Thoracic aorta (tissue), 2 donors: ENCODE results near the gene RBBP8NL. TPM values are rescaled to one million over a fixed set of nuclear protein-coding genes. Genes with fewer than 3 reads are reported as not detected.

Source experiments
- ATAC-seq: fragments of 150-250 bp; one replicate; pipeline ENCODE4 v1.8.0; 2017; ENCODE audit warnings: low read depth; ENCODE audit not compliant: insufficient number of reproducible peaks, low FRiP score
- DNase-seq: peaks from one replicate; pipeline ENCODE4 v3.0.0-alpha.2; 2020; ENCODE audit warnings: low spot score
- H3K27ac ChIP-seq, 2 donors: fragments of 200-600 bp; sonication (generic); 1 replicate in 1 of 2; 2 replicates in 1 of 2; pipeline ENCODE4 v1.5.1; 2016; ENCODE audit warnings: mild to moderate bottlenecking in 2 of 2, moderate library complexity in 2 of 2
- H3K27me3 ChIP-seq: fragments of 200-600 bp; sonication (generic); replicated peaks from 2 replicates; pipeline ENCODE4 v1.6.0; 2016; ENCODE audit warnings: mild to moderate bottlenecking; ENCODE audit not compliant: insufficient read depth
- H3K36me3 ChIP-seq: fragments of 200-600 bp; sonication (generic); one replicate; pipeline ENCODE4 v1.5.1; 2016
- H3K4me1 ChIP-seq, 2 donors: fragments of 200-600 bp; sonication (generic); 1 replicate in 1 of 2; 2 replicates in 1 of 2; pipeline versions ENCODE4 v1.5.1 to v1.6.0; 2016; ENCODE audit warnings: low read depth in 2 of 2, mild to moderate bottlenecking in 1 of 2; ENCODE audit not compliant: control insufficient read depth in 1 of 2
- H3K4me3 ChIP-seq: fragments of 200-600 bp; sonication (generic); 2 replicates; pipeline ENCODE4 v1.5.1; 2016; ENCODE audit warnings: mild to moderate bottlenecking
- H3K9me3 ChIP-seq: fragments of 200-600 bp; sonication (generic); 2 replicates; pipeline ENCODE4 v1.5.1; 2016
- CTCF ChIP-seq: fragments of 200-600 bp; sonication (generic); IDR thresholded peaks from one replicate; pipeline ENCODE4 v1.5.1; 2019; ENCODE audit warnings: antibody characterized with exemption
- total RNA-seq, 2 donors: library from RNA; depleted of rRNA; stranded (reverse); fragments of >200 nt; gene quantifications; one replicate each; pipeline versions ENCODE4 v1.1.0 to v1.2.3, GENCODE V29; 2016

Gene RBBP8NL
- total RNA-seq, 2 donors from 2014 or later: not detected

DNA sequence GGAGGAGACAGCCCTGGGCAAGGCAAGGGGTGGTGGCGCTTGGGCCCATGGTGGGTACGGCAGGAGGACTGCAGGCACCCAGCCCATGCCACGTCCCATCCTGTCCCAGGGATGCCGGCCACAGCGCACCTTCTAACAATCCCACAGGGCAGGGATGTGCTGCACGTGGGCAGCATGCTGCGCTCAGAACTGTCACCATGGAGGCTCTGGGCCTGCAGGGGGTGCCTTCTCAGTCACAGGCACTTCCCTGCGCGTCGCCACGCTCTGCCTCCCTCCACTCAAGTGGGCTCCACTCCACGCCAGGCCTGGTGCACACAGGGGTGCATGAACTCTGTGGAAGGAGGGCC, 22.6 kb downstream of the RBBP8NL start:
- Histone ChIP-seq H3K4me3 (no peak overlapping the region), H3K36me3 (no peaks in the 10 kb centered on the region), H3K4me1 (peaks cover 12 to 23% of the 10 kb centered on the region in 2 donors), H3K9me3 (no peaks in the 10 kb centered on the region), H3K27ac (no peak overlapping the region), H3K27me3 (no peaks in the 10 kb centered on the region)
- no peak for ATAC-seq
- no peak for TF ChIP-seq CTCF
- no peak for DNase-seq

DNA sequence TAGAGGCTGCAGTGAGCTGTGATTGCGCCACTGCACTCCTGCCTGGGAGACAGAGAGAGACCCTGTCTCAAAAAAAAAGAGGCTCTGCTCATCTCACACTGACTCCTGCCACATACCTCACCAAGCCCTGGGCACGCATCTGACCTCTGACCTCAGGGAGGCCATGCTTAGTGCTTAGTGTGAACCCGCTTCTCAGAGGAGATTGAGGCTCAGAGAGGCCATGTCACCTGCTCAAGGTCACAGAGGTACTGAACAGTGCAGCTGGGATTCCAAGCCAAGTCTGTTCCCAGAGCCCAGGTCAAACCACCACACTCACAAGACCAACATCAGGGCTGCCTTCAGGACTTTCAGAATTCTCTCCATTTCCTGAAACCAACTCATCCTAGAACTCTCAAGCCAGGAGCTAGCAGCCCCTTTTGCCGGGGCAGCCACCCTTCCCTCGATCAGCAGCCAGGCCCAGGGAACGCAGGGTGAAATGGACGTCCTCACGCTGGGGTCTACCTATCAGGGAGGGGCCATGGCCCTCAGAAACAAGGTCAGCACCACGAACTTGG, 23.1 kb downstream of the RBBP8NL start:
- Histone ChIP-seq H3K4me3 (no peak overlapping the region), H3K36me3 (no peaks in the 10 kb centered on the region), H3K9me3 (no peaks in the 10 kb centered on the region), H3K4me1 (peaks cover 12 to 23% of the 10 kb centered on the region in 2 donors), H3K27ac (no peak overlapping the region), H3K27me3 (no peaks in the 10 kb centered on the region)
- DNase-seq: no peak
- no peak for ATAC-seq
- TF ChIP-seq CTCF: no peak

GRCh38 chr20:62403331-62403730, 24.0 kb downstream of the RBBP8NL start:
- Histone ChIP-seq H3K27ac (no peak overlapping the region), H3K4me1 (peaks cover 12 to 23% of the 10 kb centered on the region in 2 donors), H3K36me3 (no peaks in the 10 kb centered on the region), H3K4me3 (no peak overlapping the region), H3K27me3 (no peaks in the 10 kb centered on the region), H3K9me3 (no peaks in the 10 kb centered on the region)
- no peak for TF ChIP-seq CTCF
- DNase-seq (no peak), ATAC-seq (no peak)

DNA sequence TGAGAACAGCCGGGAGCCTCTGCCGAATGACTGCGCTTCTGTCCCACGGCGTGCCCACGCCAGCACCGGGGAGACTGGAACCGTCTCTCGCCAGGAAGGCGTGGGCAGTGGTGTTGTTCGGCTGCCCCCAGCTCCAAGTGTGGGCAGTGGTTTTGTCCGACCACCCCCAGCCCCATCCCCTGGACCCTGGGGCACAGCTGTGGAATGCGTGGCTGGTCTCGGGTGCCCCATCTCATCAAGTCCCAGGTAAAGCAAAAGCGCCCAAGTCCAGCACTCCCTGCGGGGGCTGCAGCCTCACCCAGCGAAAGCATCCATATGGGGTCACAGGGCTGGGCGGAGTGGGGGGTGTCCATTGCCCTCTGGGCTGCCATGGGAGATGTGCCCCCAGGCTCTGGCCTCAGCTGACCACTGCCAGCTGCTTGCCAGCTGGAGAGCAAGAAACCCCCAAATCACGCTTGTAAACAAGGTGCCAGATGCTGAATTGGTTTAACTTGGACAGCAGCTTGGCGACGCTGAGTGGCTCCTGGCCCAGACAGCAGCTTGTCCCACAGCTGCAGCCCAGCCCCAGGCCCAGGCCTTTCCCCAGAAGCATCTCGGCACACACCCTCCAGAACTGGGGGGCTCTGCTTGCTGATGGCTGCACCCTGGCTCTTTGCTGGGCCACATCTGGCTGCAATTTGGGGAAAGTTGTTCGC, 24.7 kb downstream of the RBBP8NL start:
- peaks cover 12 to 22% of the 10 kb centered on the region in 2 donors for H3K4me1 ChIP-seq
- DNase-seq: no peak
- H3K4me3 ChIP-seq: no peak overlapping the region
- no peak for ATAC-seq
- no peak overlapping the region for H3K27ac ChIP-seq
- no peaks in the 10 kb centered on the region for H3K27me3 ChIP-seq
- H3K36me3 ChIP-seq: no peaks in the 10 kb centered on the region
- H3K9me3 ChIP-seq: no peaks in the 10 kb centered on the region
- no peak for TF ChIP-seq CTCF

DNA sequence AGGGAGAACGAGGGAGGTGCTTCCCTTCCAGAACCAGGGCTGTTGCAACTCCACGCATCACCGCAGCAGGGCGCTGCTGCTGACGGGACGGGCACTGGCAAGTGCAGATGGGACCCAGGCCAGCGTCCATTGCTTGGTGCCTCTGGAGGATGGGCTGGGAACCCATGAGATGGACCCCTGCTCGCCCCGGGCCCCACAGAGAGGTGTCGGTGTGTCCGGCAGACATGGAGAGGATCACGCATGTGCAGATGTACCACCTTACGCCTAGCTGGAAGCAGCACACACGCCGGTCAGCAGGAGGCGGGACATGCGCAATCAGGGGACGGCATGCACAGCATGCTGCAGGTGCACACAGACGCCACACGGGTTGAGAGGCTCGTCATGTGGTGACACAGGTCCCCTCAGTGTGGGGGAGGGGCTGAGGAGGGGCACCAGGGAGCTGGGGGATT, 26.0 kb downstream of the RBBP8NL start:
- no peaks in the 10 kb centered on the region for H3K36me3 ChIP-seq
- H3K27ac ChIP-seq: no peak overlapping the region
- H3K27me3 ChIP-seq: no peaks in the 10 kb centered on the region
- H3K4me1 ChIP-seq: peaks cover 10 to 15% of the 10 kb centered on the region in 2 donors
- DNase-seq (no peak), ATAC-seq (no peak)
- no peak overlapping the region for H3K4me3 ChIP-seq
- no peaks in the 10 kb centered on the region for H3K9me3 ChIP-seq
- TF ChIP-seq CTCF: no peak
